Measurements from ENCODE around the gene GABBR2. TPM values are rescaled to one million over a fixed set of nuclear protein-coding genes. Genes with fewer than 3 reads are reported as not detected.

Gene GABBR2
- total RNA-seq, 1 experiment from 2014 or later: 0.23 TPM

GRCh38 chr9:98264516-98264915, 444.2 kb downstream of the GABBR2 start:
- no peaks in the 10 kb centered on the region for H3K27me3 ChIP-seq (replicated peaks; ENCODE audit: control insufficient read depth, insufficient read depth, low read length)
- ChIA-PET POLR2A (no interaction called here), CTCF (interaction anchor here (1.1 to 1.9 kb wide), 3 partner anchors 14 to 145 kb away, joined by 3 to 6 read pairs (median 4); partner anchors contain the start of gene TRIM14)
- Mint-ChIP-seq H3K4me1 (ENCODE audit: low read depth, unreplicated experiment) (peaks cover 17% of the 10 kb centered on the region), H3K27me3 (ENCODE audit: insufficient read depth, unreplicated experiment) (no peaks in the 10 kb centered on the region), H3K4me3 (ENCODE audit: unreplicated experiment) (no peak overlapping the region), H3K36me3 (ENCODE audit: insufficient read depth, unreplicated experiment) (no peaks in the 10 kb centered on the region), H3K9me3 (ENCODE audit: unreplicated experiment) (no peaks in the 10 kb centered on the region), H3K27ac (ENCODE audit: unreplicated experiment) (no peak overlapping the region)
- H3K9me3 ChIP-seq: no peaks in the 10 kb centered on the region
- H3K4me1 ChIP-seq: no peaks in the 10 kb centered on the region
- H3K36me3 ChIP-seq (ENCODE audit: control insufficient read depth, insufficient read depth, low read length): no peaks in the 10 kb centered on the region
- intact Hi-C loops (cut with micrococcal nuclease; ENCODE audit: unreplicated experiment): loop anchor here (5.0 kb wide), 1 partner anchor 342 kb away; the partner anchor contains the start of gene TRMO
- no peak for TF ChIP-seq CTCF (IDR thresholded peaks at IDR 0.05; ENCODE audit: insufficient read depth in 1 of 2, low read depth in 1 of 2, low read length in 1 of 2, severe bottlenecking in 1 of 2, unreplicated experiment in 1 of 2)
- no peak for DNase-seq
- H3K4me3 ChIP-seq (ENCODE audit: low read depth, low read length): no peak overlapping the region
- BruUV-seq (replicated peaks): no TSS peak

GRCh38 chr9:98263482-98264357, 445.0 kb downstream of the GABBR2 start:
- DNase-seq: peak; percentile 85
- Mint-ChIP-seq H3K27me3 (ENCODE audit: insufficient read depth, unreplicated experiment) (no peaks in the 10 kb centered on the region), H3K36me3 (ENCODE audit: insufficient read depth, unreplicated experiment) (no peaks in the 10 kb centered on the region), H3K27ac (ENCODE audit: unreplicated experiment) (no peak overlapping the region), H3K4me3 (ENCODE audit: unreplicated experiment) (no peak overlapping the region), H3K9me3 (ENCODE audit: unreplicated experiment) (no peaks in the 10 kb centered on the region), H3K4me1 (ENCODE audit: low read depth, unreplicated experiment) (peaks cover 17% of the 10 kb centered on the region)
- H3K4me3 ChIP-seq (ENCODE audit: low read depth, low read length): no peak overlapping the region
- POLR2A ChIA-PET: no interaction called here
- no peaks in the 10 kb centered on the region for H3K4me1 ChIP-seq
- no TSS peak for BruUV-seq (replicated peaks)
- TF ChIP-seq CTCF (IDR thresholded peaks at IDR 0.05; ENCODE audit: insufficient read depth in 1 of 2, low read depth in 1 of 2, low read length in 1 of 2, severe bottlenecking in 1 of 2, unreplicated experiment in 1 of 2): peak; percentile 94 to 96
- H3K36me3 ChIP-seq (ENCODE audit: control insufficient read depth, insufficient read depth, low read length): no peaks in the 10 kb centered on the region
- CTCF ChIA-PET: interaction anchor here (0.6 to 1.9 kb wide), 6 partner anchors 14 to 207 kb away, joined by 3 to 6 read pairs (median 4); partner anchors contain the start of genes NANS and TRIM14
- intact Hi-C loops (cut with micrococcal nuclease; ENCODE audit: unreplicated experiment): loop anchor here (1.0 to 5.0 kb wide), 5 partner anchors 33 to 341 kb away; partner anchors contain the start of gene TRMO
- H3K9me3 ChIP-seq: no peaks in the 10 kb centered on the region
- no peaks in the 10 kb centered on the region for H3K27me3 ChIP-seq (replicated peaks; ENCODE audit: control insufficient read depth, insufficient read depth, low read length)

GRCh38 chr9:98263080-98263479, 445.7 kb downstream of the GABBR2 start:
- H3K27me3 Mint-ChIP-seq (ENCODE audit: insufficient read depth, unreplicated experiment): no peaks in the 10 kb centered on the region
- no TSS peak for BruUV-seq (replicated peaks)
- no peak overlapping the region for H3K27ac Mint-ChIP-seq (ENCODE audit: unreplicated experiment)
- no peaks in the 10 kb centered on the region for H3K36me3 ChIP-seq (ENCODE audit: control insufficient read depth, insufficient read depth, low read length)
- H3K9me3 ChIP-seq: no peaks in the 10 kb centered on the region
- no peaks in the 10 kb centered on the region for H3K9me3 Mint-ChIP-seq (ENCODE audit: unreplicated experiment)
- H3K36me3 Mint-ChIP-seq (ENCODE audit: insufficient read depth, unreplicated experiment): no peaks in the 10 kb centered on the region
- intact Hi-C loops (cut with micrococcal nuclease; ENCODE audit: unreplicated experiment): loop anchor here (1.0 to 5.0 kb wide), 5 partner anchors 33 to 341 kb away; partner anchors contain the start of gene TRMO
- CTCF ChIA-PET: interaction anchor here (0.7 to 1.9 kb wide), 5 partner anchors 56 to 207 kb away, joined by 3 to 6 read pairs (median 5); partner anchors contain the start of genes NANS and TRIM14
- H3K27me3 ChIP-seq (replicated peaks; ENCODE audit: control insufficient read depth, insufficient read depth, low read length): no peaks in the 10 kb centered on the region
- no peak for DNase-seq
- POLR2A ChIA-PET: no interaction called here
- H3K4me3 ChIP-seq (ENCODE audit: low read depth, low read length): no peak overlapping the region
- H3K4me1 ChIP-seq: no peaks in the 10 kb centered on the region
- no peak for TF ChIP-seq CTCF (IDR thresholded peaks at IDR 0.05; ENCODE audit: insufficient read depth in 1 of 2, low read depth in 1 of 2, low read length in 1 of 2, severe bottlenecking in 1 of 2, unreplicated experiment in 1 of 2)
- no peak overlapping the region for H3K4me3 Mint-ChIP-seq (ENCODE audit: unreplicated experiment)
- peaks cover 17% of the 10 kb centered on the region for H3K4me1 Mint-ChIP-seq (ENCODE audit: low read depth, unreplicated experiment)

All from Caco-2 (cell line).